HG03457 (cell line): ENCODE data around the gene RNFT2.
"Not testable (repeated sequence)": the region's sequence is repeated elsewhere in the genome, so short reads cannot be mapped to it uniquely, and the experiment has no call there.

Experiments
- ATAC-seq: cut with Tn5 transposase; IDR thresholded peaks from one replicate; pipeline ENCODE4 v1.9.1; 2021; ENCODE audit warnings: moderate number of reproducible peaks; ENCODE audit not compliant: unreplicated experiment

The RNFT2 gene

DNA sequence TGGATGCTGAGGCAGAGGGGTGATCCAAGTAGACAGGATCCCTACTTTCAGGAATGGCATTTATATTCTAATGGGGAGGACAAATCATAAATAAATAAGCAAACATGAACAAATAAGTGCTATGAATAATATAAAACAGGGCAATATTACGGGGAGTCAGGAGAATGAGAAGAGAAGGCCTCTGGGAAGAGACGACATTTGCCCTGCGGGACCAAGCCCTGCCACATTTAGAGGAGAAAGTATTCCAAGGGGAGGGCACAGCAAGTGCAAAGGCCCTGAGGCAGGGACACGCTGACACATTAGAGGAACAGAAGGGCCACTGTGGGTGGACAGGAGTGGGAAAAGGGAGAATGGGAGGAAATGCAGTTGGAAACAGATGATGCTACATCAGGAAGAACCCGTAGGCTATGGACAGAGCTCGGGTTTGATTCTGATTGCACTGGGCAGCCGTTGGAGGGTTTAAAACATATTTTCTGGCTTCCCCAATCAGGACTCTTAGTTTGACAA lies 1.3 kb downstream of the RNFT2 start:
- ATAC-seq, result no peak

DNA sequence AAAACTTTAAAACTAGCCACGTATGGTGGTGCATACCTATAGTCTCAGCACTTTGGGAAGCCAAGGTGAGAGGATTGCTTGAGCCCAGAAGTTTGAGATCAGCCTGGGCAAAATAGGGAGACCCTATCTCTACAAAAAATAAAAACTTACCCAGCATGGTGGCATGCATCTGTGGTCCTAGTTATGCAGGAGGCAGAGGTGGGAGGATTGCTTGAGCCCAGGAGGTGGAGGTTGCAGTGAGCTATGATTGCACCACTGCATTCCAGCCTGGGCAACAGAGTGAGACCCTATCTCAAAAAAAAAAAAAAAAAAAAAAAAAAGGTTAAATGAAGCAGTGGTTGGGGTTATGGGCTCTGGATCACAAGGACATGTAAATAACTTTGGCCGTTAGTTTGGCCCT lies 4.7 kb downstream of the RNFT2 start:
- ATAC-seq, result not testable (repeated sequence)

DNA sequence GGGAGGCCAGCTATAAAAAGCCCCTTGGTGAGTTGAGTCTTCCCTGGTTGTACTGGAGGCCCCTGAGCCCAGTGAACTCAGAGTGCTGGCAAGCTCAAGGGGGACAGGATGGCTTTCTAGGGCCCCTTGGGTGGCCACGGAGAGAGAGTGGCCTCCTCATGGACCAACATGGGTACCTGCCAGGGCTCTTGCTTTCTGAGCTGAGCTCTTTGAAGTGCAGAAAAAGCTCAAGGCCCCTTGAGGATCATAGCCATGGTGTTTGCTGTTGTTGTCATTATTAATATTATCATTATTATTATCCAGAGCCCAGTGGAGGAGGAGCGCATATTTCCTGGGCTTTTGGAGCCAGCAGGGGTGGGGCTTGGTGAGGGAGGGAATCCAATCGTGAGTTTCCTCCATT lies 6.7 kb downstream of the RNFT2 start:
- ATAC-seq, result no peak

DNA sequence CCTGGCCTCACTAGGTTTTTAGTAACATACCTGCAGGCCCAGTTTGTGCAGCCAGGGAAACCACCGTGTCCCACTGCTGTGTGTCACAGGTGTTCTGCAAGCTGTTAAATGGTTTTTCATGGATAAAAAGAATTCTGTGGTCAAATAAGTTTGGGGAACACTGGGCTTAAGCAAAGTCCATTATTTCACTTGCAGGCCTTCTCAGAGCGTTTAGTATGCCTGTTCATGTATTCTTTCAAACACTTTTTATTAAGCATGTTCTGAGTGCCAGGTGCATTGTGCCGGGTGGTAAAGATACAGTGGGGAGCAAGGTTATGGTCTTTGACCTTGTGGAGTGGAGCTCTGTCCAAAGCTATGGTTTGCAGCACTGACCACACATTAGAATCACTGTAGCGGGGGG lies 7.4 kb downstream of the RNFT2 start:
- ATAC-seq, result no peak

DNA sequence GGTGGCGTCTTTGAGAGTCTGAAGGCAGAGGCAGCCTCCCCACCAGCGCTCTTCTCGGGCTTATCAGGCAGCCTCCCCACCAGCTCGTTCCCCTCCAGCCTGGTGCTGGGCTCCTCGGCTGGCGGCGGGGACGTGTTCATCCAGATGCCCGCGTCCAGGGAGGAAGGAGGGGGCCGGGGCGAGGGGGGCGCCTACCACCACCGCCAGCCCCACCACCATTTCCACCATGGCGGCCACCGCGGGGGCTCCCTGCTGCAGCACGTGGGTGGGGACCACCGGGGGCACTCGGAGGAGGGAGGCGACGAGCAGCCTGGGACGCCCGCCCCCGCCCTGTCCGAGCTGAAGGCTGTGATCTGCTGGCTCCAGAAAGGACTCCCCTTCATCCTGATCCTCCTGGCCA lies 11.8 kb downstream of the RNFT2 start:
- ATAC-seq, result no peak

DNA sequence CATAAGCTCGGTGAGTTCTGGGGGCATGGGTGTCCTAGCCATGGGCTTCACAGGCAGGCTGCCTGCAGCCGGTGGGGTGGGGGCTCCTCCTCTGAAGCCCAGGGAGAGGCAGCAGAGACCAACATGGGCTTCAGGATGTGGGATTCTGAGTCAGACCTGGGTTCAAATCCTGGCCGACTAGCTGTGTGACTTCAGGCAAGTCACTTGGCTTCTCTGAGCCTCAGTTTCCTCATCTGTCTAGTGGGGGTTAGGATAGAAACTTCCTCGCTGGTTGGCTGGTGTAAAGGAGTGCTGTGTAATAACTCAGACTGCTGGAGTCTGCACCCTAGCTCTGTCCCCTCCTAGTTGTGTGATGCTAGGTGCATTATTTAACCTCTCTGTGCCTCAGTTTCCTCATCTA lies 12.2 kb downstream of the RNFT2 start:
- ATAC-seq, result no peak

DNA sequence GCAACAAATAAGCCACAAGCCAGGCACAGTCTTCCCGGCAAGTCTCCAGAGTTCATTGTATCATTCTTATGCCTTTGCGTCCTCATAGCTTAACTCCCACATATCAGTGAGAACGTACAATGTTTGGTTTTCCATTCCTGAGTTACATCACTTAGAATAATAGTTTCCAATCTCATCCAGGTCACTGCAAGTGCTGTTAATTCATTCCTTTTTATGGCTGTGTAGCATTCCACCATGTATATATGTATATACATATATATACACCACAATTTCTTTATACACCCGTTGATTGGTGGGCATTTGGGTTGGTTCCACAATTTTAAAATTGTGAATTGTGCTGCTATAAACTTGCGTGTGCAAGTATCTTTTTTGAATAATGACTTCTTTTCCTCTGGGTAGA lies 16.0 kb downstream of the RNFT2 start:
- ATAC-seq, result not testable (repeated sequence)

DNA sequence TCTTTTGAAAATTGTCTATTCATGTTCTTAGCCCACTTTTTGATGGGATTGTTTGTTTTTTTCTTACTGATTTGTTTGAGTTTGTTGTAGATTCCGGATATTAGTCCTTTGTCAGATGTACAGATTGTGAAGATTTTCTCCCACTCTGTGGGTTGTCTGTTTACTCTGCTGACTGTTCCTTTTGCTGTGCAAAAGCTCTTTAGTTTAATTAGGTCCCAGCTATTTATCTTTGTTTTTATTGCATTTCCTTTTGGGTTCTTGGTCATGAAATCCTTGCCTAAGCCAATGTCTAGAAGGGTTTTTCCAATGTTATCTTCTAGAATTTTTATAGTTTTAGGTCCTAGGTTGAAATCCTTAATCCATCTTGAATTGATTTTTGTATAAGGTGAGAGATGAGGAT lies 16.7 kb downstream of the RNFT2 start:
- ATAC-seq, result not testable (repeated sequence)

DNA sequence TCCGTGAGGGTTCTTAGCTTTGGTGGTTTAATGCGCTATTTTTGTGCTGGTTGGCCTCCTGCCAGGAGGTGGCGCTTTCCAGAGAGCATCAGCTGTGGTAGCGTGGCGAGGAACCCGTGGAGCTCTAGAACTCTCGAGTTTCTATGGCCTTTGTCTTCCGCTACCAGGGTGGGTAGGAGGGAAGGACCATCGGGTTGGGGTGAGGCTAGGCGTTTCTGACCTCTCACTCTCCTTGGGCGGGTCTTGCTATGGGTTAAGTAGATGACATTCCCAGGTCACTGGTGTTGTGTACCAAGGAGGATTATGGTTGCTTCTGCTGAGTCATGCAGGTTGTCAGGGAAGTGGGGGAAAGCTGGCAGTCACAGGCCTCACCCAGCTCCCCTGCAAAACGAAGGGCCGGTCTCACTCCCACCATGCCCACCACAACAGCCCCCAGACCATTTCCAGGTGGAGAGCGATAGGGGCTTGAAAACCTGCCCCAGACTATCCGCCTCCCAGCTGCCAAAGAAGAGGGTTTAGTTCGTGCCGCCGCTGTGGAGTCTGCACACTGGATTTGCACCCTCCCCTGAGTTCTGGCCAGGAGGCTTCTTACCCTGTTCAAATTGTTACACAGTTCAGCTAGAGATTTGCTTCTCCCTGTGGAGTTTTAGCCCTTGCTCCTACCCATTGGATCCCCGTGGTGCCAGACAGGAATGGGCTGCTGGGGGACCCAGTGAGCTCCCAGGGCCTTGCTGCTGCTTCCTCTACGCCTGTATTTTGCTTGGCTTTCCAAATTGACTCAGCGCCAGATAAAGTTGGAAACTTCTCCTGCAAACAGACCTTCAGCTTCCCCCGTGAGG lies 21.9 kb downstream of the RNFT2 start:
- ATAC-seq, result peak; percentile 90

DNA sequence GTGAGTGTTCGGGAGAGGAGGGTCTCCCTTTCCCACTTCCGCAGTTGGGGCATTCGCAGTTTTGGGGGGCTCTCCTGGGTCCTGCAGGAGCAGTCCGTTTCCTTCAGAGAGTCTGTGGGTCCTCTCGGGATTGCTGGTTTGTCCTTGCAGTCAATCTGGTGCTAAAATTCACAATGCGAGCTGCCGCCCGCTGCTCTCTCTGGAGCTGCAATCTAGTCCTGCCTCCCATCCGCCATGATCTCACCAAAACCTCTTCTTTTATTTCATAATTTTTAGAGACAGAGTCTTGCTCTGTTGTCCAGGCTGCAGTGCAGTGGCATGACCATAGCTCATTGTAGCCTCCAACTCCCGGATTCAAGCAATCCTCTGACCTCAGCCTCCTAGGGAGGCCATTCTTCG lies 22.5 kb downstream of the RNFT2 start:
- ATAC-seq, result no peak

DNA sequence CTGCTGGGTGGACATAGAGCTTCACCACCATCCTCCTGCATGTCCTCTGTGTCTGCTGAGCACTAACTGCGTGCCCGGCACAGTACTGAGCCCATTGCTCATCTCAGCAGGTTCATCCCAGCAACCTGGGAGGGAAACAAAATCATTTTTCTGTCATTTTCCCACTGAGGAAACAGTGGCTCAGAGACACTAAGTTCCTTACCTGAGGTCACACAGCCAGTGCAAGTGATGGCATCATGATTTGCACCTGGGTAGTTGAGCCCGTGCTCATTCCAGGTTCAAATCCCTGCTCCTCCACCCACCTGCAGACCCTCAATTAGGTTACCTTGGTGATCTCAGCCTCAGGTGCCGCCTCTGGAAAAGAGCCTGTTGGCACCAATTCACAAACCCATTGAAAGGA lies 23.4 kb downstream of the RNFT2 start:
- no peak for ATAC-seq

DNA sequence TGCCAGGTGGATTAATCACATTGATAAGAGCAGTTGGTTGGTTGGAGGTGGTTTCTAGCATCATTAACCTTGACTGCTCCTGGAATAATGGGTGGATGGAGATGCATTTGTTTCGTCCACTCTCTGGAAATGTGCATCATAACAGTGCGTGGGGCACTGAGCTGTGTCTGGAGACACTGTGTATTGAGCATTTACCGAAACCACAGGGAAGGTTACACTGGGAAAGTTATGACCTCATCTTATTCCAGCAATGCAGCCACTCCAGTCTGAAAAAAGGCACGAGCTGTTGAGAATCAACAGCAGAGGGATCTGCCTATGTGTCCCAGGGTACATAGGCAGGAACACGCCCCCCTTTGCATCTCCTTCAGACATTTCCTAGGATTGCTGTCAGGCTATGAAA lies 27.2 kb downstream of the RNFT2 start:
- no peak for ATAC-seq

DNA sequence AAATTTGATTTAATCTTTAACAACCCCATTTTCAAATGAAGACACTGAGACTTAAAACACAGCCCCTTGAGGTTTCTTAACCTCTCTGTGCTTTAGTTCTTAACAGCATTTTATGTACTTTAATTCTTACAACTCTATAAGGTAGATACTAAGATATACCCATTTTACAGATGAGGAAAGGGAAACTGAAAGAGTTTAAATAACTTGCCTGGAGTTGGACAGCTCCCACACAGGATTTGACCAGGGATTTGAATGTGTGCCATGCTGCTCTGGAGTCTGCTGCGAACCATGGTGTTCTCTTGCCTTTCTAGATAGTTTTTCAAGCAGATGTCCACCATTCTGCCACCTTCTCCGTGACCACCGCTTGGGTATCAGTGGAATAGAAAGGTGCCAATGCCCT lies 28.2 kb downstream of the RNFT2 start:
- ATAC-seq, result no peak

DNA sequence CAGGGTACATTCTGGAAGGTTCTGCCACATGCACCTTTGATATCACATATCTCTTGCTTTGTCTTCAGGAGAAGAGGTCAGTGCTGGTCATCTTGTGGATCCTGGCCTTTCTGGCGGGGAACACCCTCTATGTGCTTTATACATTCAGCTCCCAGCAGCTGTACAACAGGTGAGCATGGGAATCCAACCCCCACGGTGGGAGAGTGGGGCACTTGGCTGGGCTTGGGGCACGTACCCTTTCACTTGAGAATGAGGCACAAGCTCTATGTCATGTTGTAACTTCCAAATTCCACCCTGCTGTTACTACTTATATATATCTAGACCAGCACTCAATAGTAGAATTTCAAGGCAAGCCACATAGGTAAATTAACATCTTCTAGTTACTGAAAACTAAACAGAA lies 28.6 kb downstream of the RNFT2 start:
- no peak for ATAC-seq

DNA sequence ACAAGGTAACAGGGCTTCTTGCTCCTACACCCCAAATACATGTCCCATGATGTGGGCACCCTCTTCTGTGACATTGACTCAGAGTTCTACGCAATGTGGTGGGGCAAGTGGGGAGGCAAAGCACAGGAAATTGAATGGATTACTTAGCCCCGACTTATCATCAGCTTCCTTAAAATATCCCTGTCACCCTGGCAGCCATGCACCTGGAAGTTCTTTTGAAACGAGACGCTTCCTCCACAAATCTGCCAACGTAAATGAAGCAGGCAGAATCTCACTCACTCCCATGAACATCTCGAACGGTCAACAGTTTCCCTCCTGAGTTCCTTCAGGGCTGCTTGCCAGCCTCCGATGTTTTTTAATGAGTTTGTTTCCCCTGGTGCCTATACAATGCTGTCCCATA lies 33.5 kb downstream of the RNFT2 start:
- no peak for ATAC-seq

DNA sequence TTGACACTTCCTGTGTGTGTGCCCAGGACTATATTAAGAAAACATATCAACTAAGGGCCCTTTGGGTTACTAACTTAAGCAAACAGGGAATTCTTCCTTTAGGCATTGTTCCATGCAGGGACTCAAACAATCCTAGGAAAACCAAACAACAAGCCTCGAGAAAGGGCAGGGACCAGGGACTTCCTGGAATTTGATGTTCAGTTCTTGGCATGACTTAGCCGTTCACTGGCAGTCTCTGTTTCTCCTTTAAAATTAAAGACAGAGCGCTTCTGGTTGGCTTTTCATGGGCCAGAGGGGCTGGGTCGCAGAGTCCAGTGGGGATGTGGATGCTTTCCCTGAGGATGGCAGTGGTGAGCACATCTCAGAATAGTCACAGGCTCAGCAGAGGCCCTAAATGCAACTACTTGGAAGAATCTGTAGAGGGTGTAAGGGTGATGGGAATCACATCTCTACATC lies 35.2 kb downstream of the RNFT2 start:
- ATAC-seq, result no peak

DNA sequence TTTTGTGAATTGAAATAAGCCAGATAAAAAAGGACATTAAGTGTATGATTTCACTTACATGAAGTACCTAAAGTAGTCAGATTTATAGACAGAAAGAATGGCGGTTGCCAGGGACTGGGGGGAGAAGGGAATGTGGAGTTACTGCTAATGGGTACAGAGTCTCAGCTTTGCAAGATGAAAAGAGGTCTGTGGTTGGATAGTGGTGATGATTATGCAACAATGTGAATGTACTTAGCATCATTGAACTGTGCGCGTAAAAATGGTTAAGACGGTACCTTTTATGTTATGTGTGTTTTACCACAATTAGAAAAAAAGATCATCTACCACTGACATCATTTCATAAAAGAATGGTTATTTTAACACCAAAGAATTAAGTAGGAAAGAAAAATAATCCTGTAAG lies 35.9 kb downstream of the RNFT2 start:
- no peak for ATAC-seq

DNA sequence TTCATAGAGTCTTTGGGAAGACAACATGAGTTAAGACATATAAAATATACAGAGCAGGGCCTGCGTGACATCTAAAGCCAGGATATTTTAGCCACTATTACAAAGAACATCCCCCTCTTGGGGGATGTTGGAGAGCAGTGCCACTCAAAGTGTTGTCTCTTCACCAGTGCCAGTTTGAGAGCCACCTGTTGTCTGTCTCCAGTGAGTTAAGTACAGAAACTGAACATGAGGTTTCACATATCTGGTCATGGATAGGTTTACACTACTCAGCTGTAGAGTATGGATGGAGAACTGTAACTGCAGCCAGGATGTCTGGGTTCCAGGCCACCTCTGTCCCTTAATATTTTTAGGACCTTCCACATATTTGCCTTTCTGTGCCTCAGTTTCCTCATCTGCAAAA lies 39.1 kb downstream of the RNFT2 start:
- no peak for ATAC-seq

DNA sequence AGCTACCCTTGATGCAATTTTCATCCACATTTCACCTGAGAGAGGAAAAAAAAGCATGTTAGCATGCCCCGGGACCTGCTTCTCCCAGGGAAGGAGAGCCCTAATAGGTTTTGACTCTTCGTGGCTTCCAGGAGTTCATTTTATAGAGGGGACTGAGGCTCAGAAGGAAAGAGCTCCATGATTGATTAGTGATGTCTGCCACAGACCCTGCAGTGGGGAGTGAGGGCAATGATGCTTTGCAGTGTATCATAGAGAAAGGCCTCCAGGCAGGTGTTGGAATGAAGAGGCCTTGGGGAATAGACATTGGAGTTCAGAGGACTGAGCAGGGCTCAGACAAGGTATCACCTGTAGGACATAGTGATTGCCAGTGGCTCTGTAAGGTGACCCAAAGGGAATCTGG lies 41.5 kb downstream of the RNFT2 start:
- ATAC-seq, result no peak

DNA sequence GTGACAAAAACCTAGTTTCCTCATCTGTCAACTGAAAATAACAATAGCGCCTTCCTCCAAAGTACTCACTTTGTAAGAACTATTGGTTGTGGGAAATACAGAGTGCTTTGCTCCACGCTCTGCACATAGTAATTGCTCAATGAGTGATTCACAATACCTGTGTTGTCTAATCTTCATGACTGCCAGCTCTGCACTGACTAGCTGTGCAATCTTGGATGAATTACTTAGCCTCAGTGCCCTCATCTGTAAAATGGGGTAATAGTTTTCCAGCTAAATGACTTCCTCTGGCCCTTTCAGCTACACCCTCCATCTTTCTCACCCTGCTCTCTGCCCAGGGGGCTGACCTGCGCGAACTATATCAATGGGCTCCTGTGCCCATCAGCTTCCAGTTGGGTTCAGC lies 42.8 kb downstream of the RNFT2 start:
- no peak for ATAC-seq

DNA sequence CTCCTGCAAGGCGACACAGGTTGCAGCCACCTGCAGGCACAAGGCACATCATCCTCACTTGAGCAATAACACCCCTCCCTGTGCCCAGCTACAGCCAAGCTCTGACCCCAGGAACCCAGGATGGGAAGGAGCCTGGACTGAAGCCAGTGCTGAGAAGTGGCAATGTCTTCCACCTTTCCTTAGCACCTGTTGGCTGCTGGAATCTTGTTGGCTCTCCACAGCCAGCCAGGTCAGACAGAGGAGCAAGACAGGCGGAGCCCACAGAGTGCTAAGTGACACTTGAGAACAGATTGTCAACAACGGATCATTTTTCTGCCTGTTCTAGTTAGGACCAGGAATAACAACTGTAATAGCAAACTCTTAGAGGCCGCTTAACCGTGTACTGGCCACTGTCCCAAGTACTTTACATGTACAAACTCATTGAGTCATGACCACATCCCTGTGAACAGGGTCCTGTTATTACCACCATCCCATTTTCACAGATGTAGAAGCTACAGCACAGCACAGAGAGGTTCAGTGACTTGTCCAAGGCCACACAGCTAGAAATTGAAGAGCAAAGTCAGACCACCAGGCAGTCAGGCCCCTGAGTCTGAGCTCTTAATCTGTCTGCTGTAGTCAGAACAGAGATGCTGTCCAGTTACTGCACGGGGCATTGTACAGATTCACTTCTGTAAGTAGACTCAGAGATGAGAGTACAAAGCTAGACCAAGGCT lies 45.6 kb downstream of the RNFT2 start:
- ATAC-seq, result no peak

DNA sequence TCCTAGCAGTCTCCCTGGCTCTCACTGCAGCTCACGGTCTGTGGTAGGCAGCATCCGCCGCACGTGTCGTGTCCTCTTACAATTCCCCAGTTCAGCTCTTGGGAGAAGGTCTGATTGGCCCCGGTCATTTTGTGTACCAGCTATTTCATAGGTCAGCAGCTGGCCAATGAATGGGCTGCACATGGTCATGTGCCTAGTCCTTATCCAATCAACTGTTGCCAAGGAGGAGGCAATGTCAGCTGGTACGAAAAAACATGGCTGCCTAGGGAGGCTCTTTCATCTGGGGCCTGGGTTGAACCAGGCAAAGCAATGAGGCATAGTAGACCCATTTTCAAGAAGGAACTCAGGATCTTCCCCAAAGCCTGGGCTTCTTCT lies 46.1 kb downstream of the RNFT2 start:
- ATAC-seq, result no peak
